Gastrocnemius medialis (tissue), 4 donors: Measurements from ENCODE around the gene UBR7.

ENCODE experiments used
- CTCF ChIP-seq, 5 experiments: fragments of 450-650 bp in 3 of 5; fragments of 200-600 bp in 2 of 5; sonication (generic) in 2 of 5; IDR thresholded peaks in 4 of 5; conservative IDR thresholded peaks in 1 of 5; 1 replicate in 4 of 5; 2 replicates in 1 of 5; pipeline ENCODE4 v1.5.1; 2016 to 2019; ENCODE audit warnings: antibody characterized with exemption in 5 of 5, mild to moderate bottlenecking in 3 of 5, moderate library complexity in 3 of 5
- POLR2A ChIP-seq, 2 donors: fragments of 450-650 bp; IDR thresholded peaks; one replicate each; pipeline ENCODE4 v1.6.1; 2017; ENCODE audit warnings: antibody characterized with exemption in 2 of 2, mild to moderate bottlenecking in 2 of 2, moderate library complexity in 2 of 2

DNA sequence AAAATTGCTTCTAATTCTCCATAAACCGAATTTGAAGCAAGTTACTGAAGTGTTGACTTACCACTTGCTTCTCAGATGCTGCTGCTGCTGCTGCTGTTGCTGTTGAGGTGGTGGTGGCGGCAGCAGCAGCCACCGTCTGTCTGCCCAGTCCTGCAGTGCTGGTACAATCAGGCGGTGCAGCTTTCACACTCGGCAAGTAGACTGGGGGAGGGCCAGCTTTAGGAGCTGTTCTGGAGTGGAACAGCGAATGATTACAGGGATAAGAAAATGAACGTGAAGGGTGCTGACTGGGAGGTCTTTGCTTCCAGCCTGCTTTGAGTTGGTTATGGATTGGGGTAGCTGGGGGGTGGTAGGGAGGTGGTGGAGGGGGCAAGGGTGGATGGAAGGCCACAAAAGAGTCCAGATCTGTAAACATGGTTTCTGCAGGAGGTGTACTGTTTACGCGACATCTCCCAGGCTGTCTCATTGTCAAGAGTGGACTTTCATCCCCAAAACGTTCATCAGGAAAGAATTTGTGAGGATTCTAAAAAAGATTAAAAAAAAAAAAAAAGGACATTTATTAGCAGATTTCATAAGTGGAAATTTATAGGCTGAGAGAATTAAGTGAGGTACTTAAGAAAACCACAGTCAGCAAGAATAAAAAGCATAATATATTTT, 38.8 kb downstream of the UBR7 start:
- TF ChIP-seq POLR2A (IDR thresholded peaks at IDR 0.05) (no peak), CTCF (IDR thresholded peaks at IDR 0.05 in 4 of 5, conservative IDR thresholded peaks at IDR 0.05 in 1 of 5) (no peak)
